ENCODE measurements around the gene PRKAG2.

Gene PRKAG2

GRCh38 chr7:151752816-151753595 lies 123.9 kb downstream of the PRKAG2 start:
- TF ChIP-seq GATA2 (IDR thresholded peaks at IDR 0.05; ENCODE audit: low read depth, low read length) = no peak
- TF ChIP-seq GATA3 (IDR thresholded peaks at IDR 0.05; ENCODE audit: low read depth, low read length) = no peak

GRCh38 chr7:151752037-151752436 lies 124.9 kb downstream of the PRKAG2 start:
- no peak for TF ChIP-seq GATA3 (IDR thresholded peaks at IDR 0.05; ENCODE audit: low read depth, low read length)
- TF ChIP-seq GATA2 (IDR thresholded peaks at IDR 0.05; ENCODE audit: low read depth, low read length) = no peak

GRCh38 chr7:151748733-151749132 lies 128.2 kb downstream of the PRKAG2 start:
- no peak for TF ChIP-seq GATA2 (IDR thresholded peaks at IDR 0.05; ENCODE audit: low read depth, low read length)
- TF ChIP-seq GATA3 (IDR thresholded peaks at IDR 0.05; ENCODE audit: low read depth, low read length) = no peak

GRCh38 chr7:151745706-151746105 lies 131.2 kb downstream of the PRKAG2 start:
- TF ChIP-seq GATA2 (IDR thresholded peaks at IDR 0.05; ENCODE audit: low read depth, low read length) (no peak), GATA3 (IDR thresholded peaks at IDR 0.05; ENCODE audit: low read depth, low read length) (no peak)

- no peak for TF ChIP-seq GATA3 (IDR thresholded peaks at IDR 0.05; ENCODE audit: low read depth, low read length)
Measured at GRCh38 chr7:151744656-151745638, 132.0 kb downstream of the PRKAG2 start.

GRCh38 chr7:151744051-151744580 lies 132.8 kb downstream of the PRKAG2 start:
- TF ChIP-seq GATA2 (IDR thresholded peaks at IDR 0.05; ENCODE audit: low read depth, low read length) (no peak), GATA3 (IDR thresholded peaks at IDR 0.05; ENCODE audit: low read depth, low read length) (no peak)

- TF ChIP-seq GATA3 (IDR thresholded peaks at IDR 0.05; ENCODE audit: low read depth, low read length) (no peak), GATA2 (IDR thresholded peaks at IDR 0.05; ENCODE audit: low read depth, low read length) (no peak)
Measured at GRCh38 chr7:151743481-151743983, 133.4 kb downstream of the PRKAG2 start.

- no peak for TF ChIP-seq GATA2 (IDR thresholded peaks at IDR 0.05; ENCODE audit: low read depth, low read length)
- TF ChIP-seq GATA3 (IDR thresholded peaks at IDR 0.05; ENCODE audit: low read depth, low read length) = no peak
Measured at GRCh38 chr7:151742713-151743480, 134.0 kb downstream of the PRKAG2 start.

GRCh38 chr7:151741585-151741984 lies 135.3 kb downstream of the PRKAG2 start:
- no peak for TF ChIP-seq GATA2 (IDR thresholded peaks at IDR 0.05; ENCODE audit: low read depth, low read length)
- no peak for TF ChIP-seq GATA3 (IDR thresholded peaks at IDR 0.05; ENCODE audit: low read depth, low read length)

GRCh38 chr7:151740081-151740851 lies 136.6 kb downstream of the PRKAG2 start:
- TF ChIP-seq GATA3 (IDR thresholded peaks at IDR 0.05; ENCODE audit: low read depth, low read length) (no peak), GATA2 (IDR thresholded peaks at IDR 0.05; ENCODE audit: low read depth, low read length) (no peak)

GRCh38 chr7:151738925-151739324 lies 138.0 kb downstream of the PRKAG2 start:
- no peak for TF ChIP-seq GATA3 (IDR thresholded peaks at IDR 0.05; ENCODE audit: low read depth, low read length)
- no peak for TF ChIP-seq GATA2 (IDR thresholded peaks at IDR 0.05; ENCODE audit: low read depth, low read length)

GRCh38 chr7:151736403-151736909 lies 140.5 kb downstream of the PRKAG2 start:
- TF ChIP-seq GATA3 (IDR thresholded peaks at IDR 0.05; ENCODE audit: low read depth, low read length) = no peak
- no peak for TF ChIP-seq GATA2 (IDR thresholded peaks at IDR 0.05; ENCODE audit: low read depth, low read length)

Data from SH-SY5Y (cell line).